NCI-H2107 treated with DMSO at 0.1 percent for 48 hours (cell line): ENCODE data around the gene TGFBR3L.
"Not testable (repeated sequence)": the region's sequence is repeated elsewhere in the genome, so short reads cannot be mapped to it uniquely, and the experiment has no call there.

Experiments
- DNase-seq: peaks from one replicate; lab custom pipeline; 2025; ENCODE audit not compliant: unreplicated experiment; lab: John Stamatoyannopoulos, UW

TGFBR3L gene

GRCh38 chr19:7926727-7927604, 12.3 kb downstream of the TGFBR3L start:
- no peak for DNase-seq

GRCh38 chr19:7927605-7928333, 13.1 kb downstream of the TGFBR3L start:
- DNase-seq = no peak

- no peak for DNase-seq
Measured at GRCh38 chr19:7928334-7928706, 13.7 kb downstream of the TGFBR3L start.

DNA sequence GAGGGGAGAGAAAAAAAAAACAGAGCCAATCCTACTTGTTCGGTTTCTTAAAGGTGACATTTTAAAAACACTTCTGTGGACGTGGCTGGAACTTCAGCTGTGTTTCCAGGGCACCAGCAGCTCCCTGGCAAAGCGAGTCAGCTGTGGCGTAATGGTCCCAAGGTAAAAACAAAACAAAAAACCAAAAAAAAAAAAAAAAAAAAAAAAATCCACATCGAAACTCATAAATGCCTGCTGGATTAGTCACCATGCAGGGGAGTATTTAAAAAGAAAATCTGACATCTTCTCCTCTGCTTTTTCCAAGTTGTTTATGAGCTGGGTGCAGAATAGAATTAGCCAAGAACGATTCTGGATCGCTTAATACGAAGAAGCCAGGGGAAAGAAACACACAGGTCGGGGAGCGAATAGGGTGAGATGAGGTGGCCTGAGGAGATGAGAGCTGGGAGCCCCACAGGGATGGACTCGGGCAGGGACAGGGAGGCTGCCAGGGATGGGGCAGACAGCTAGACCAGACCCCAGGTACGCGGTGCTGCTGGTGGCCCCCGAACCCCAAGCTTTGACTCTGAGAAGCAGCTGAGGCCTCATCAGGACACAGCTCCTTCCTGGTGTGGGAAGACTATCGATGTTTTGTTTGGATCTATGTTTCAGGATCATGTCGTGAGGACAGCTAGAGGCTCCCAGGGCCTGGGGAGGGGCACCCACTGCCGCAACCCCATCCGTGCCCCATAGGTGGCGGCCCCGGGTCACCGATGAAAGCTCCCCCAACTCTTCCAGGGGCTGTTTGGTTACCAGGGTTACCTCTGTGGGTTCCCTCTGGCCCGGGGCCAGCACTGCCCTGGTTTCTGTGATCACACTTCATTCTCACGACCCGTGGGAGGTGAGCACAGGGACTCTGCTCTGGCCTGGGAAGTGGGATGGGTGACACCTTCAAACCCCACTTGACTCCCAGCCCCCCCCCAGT, 14.4 kb downstream of the TGFBR3L start:
- peak; percentile 8 for DNase-seq

GRCh38 chr19:7930030-7930429, 15.4 kb downstream of the TGFBR3L start:
- not testable (repeated sequence) for DNase-seq

DNA sequence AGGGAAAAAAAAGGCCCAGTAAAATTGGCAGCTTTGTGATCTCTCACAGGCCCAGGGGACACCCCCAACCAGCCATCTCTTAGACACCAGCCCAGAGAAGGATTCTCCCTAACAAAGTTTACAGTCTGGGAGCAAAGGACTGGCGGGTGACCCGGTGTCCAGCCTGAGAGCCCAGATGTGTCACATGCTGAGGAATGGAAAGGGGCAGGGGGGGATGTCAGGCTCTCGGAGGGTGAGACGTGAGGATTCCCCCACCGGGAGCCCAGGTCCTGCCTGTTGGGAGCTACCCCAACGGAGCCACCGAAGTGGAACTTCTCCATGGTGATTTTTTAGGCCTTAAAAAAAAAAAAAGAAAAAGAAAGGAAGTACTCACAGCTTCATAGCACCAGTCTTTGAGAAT, 16.1 kb downstream of the TGFBR3L start:
- no peak for DNase-seq

DNA sequence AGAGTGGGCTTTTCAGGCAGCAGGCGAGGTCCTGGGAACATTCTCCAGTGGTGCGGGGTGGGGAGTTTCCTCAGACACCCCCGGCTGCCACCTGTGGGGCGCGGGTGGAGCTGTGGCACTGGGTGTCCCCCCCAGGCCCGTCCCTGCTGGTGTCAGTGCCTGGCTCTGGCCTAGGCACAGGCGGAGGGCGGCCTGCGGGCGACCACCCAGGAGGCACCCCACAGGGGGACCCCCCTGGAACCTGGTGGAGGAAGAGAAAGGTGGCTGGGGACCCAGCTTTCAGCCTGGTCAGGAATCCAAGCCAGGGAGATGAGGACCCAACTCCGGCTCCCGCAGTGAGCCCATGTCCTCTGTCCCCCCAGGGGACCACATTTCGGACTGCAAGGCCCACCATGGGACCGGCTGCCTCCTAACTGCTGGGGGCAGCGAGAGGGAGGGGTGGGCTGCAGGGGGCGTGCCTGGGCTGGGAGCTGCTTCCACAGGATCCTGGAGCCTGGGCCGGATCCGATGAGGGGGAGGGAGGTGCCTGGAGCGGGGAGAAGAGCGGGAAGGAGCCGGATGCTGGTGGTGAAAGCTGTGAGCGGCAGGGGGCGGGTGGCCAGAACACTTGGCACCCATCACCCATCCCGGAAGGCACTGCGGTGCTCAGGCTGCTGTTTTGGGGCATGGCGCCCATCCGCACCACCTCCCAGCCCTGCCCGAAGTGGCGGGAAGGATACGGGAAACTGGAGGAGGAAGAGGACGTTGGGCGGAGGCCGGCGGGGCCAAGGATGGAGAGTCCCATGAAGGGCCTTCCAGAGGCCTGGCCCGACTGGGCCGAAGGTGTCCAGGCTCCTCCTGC, 16.8 kb downstream of the TGFBR3L start:
- no peak for DNase-seq

DNA sequence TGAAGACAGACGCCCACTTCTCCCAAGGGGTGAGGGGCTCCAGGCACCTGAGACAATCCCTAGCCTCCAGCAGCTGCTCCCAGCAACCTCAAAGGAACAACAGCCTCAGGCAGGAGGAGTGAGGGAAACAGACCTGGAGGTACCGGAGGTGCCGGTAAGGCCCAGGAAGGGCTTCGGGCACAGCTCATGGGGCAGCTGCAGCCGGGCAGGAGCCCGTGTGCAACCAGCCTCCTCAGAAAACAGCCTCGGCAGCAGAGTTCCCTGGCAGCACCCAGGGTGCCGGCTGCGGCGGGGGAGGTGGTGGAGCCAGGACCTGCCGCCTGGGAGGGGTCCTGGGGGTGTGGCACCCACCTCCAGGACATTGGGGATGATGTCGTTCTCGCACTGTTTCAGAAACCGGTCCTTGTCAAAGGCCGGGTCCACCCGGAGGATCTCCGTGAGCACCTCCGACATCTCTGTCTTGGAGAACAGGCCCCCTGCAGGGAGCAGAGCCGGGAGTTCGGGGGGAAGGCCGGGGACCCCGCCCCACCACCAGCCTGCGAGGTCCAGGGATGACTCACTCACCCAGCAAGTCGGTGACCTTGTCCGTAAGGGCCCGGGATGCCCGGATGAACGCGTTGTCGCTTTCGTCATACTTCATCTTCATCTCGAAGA, 17.8 kb downstream of the TGFBR3L start:
- DNase-seq = no peak

DNA sequence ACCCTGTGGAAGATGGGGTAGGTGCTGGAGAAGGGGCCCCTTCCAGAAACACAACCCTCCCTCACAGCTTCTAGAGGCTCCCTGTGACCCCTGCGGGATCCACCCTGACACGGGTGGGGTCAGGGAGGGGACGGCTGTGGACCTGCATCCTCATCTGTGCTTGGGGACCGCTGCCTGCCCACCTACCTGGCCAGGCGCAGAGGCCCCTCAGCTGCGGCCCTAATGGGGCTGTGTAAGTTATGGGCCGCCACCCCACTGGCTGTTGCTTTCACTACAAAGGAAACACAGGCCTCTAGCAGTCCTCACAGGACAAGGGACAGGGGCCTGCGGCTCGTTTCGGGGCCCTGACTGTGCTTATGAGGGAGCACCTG, 18.3 kb downstream of the TGFBR3L start:
- DNase-seq = no peak

GRCh38 chr19:7933411-7933810, 18.8 kb downstream of the TGFBR3L start:
- no peak for DNase-seq

DNA sequence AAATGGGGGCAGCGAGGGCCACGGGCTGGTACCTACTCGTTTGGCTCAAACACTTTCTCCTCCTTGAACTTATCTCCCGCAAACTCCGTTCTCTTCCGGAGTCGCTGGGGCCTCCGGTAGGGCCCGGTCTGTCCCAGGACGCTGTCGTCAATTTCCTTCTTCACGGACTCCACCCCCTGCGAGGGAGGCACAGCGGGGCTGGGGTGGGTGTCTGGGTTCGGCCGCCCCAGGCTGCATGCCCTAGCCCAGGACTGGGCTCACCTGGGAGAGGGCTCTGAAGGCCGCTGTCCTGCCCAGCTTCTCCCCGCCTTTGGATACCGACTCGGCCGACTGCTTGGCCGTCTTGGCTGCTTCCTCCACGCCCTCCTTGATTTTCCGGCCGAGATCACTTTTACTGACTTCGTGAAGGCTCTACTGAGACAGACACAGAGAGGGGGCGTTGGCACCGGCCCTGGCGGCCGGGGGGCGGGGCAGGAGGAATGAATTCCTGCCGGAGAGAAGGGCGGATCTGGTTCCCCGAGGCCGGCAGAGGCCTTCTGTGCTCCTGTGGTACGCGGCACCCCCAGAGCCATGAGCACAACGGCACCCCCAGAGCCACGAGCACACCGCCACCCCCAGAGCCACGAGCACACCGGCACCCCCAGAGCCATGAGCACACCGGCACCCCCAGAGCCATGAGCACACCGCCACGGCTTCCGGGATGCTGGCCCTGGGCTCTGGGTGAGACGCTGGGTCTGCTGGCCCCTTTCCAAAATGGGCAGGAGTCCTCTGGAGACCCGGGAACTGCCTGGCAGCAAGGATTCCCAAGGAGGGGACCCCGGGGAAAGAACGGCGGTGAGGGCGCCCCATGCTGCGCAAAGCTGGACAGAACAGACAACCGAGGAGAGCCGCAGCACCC, 19.4 kb downstream of the TGFBR3L start:
- no peak for DNase-seq

GRCh38 chr19:7934766-7935165, 20.1 kb downstream of the TGFBR3L start:
- no peak for DNase-seq

GRCh38 chr19:7940841-7941240, 26.2 kb downstream of the TGFBR3L start:
- no peak for DNase-seq

DNA sequence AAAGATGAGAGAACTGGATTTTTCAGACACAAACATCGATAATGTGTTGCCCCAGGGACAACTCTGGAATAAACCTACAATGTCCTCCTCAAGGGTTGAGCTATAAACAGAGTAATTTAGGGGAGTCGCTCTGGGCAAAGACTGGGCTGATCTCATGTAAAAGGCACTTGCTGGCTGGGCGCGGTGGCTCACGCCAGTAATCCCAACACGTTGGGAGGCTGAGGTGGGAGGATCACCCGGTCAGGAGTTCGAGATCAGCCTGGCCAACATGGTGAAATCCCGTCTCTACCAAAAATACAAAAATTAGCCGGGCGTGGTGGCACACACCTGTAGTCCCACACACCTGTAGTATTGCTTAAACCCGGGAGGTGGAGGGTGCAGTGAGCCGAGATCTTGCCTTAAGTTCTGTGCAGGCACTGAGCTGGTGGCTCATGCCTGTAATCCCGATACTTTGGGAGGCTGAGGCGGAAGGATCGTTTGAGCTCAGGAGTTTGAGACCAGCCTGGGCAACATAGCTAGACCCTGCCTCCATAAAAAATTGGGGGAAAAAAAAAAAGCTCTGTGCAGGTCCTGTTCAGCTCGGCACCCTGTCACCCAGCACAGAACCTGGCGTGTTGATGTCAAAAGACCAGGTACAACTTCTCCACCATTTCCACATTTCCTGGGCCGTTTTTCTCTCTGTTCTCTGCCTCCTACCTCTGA, 27.4 kb downstream of the TGFBR3L start:
- no peak for DNase-seq

- DNase-seq = no peak
Measured at GRCh38 chr19:7942981-7943443, 28.4 kb downstream of the TGFBR3L start.

DNA sequence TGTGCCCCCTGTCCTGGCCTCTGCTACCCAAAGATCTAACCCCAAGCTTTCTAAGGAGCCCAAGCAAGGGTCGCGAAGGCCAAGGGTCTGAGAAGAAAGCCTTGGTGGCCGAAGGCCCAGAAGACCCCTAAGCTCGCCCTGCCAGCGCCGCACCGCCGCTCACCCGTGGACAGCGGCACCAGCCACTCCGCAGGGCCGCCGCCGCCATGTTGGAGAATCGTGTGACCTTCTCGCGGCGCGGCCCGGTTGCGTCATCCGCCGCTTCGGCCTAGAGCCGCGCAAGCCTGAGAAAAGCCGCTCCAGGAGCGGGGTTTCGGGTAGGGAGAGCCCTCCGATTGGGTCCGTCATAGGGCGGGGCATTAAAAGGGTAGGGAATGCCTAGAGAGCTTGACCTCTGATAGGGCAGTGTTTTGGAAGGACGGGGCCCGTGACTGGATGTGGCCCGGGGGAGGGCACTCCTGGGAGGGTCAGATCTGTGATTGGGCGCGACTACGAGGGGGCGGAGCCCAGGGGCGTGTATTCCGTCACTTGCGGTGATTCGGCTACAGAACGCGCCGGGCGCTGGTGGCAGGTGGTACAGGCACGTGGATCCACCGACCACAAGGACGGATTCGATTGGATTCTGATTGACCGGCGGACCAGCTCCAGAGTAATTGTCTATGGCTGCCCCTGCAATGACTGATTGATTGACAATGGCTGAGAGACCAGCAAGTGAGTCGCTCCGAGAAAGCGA, 29.0 kb downstream of the TGFBR3L start, which contains the start of gene TIMM44:
TIMM44 (minus strand) TSS at position 223 of the 733 bp plus-strand sequence; CDS start at position 208, 15 bp downstream.
- DNase-seq = peak; percentile 99

GRCh38 chr19:7944177-7944761, 29.6 kb downstream of the TGFBR3L start:
- peak; percentile 80 for DNase-seq
